GM23338 (cell line): ENCODE results near the gene EEPD1. TPM values are rescaled to one million over a fixed set of nuclear protein-coding genes. Genes with fewer than 3 reads are reported as not detected.

Source experiments
- ATAC-seq: fragments of 200-7000 bp; cut with Tn5 transposase; 3 replicates; pipeline ENCODE4 v1.9.1; 2020
- DNase-seq: peaks from one replicate; pipeline ENCODE4 v3.0.0-alpha.2; 2015; ENCODE audit warnings: low spot score
- H2AFZ ChIP-seq: fragments of 200-600 bp; sonication (generic); 2 replicates; pipeline ENCODE4 v1.8.0; 2016; ENCODE audit warnings: antibody characterized with exemption, mild to moderate bottlenecking, moderate library complexity
- H3F3A ChIP-seq: fragments of 200-600 bp; sonication (generic); replicated peaks from 2 replicates; pipeline ENCODE4 v1.8.0; 2017; ENCODE audit warnings: antibody characterized with exemption, mixed run types, low read depth
- H3K27ac ChIP-seq: fragments of 200-600 bp; sonication (generic); 2 replicates; pipeline ENCODE4 v1.6.1; 2016; ENCODE audit warnings: low read depth
- H3K27me3 ChIP-seq: fragments of 200-600 bp; sonication (generic); 2 replicates; pipeline ENCODE4 v1.8.0; 2016; ENCODE audit warnings: mild to moderate bottlenecking, mixed run types, moderate library complexity; ENCODE audit not compliant: insufficient read depth
- H3K36me3 ChIP-seq: fragments of 200-600 bp; sonication (generic); 2 replicates; pipeline ENCODE4 v1.8.0; 2016; ENCODE audit warnings: mild to moderate bottlenecking; ENCODE audit not compliant: insufficient read depth
- H3K4me1 ChIP-seq: fragments of 200-600 bp; sonication (generic); 2 replicates; pipeline ENCODE4 v1.8.0; 2016; ENCODE audit warnings: mild to moderate bottlenecking, moderate library complexity; ENCODE audit not compliant: insufficient read depth
- H3K4me2 ChIP-seq: fragments of 200-600 bp; sonication (generic); 2 replicates; pipeline ENCODE4 v1.7.1; 2017; ENCODE audit warnings: mixed run types
- H3K4me3 ChIP-seq: fragments of 200-600 bp; sonication (generic); 2 replicates; pipeline ENCODE4 v1.6.1; 2016; ENCODE audit warnings: mixed run types
- H3K79me2 ChIP-seq: fragments of 200-600 bp; sonication (generic); replicated peaks from 2 replicates; pipeline ENCODE4 v1.8.0; 2017; ENCODE audit warnings: mild to moderate bottlenecking; ENCODE audit not compliant: insufficient read depth
- H3K9me2 ChIP-seq: fragments of 200-600 bp; sonication (generic); 2 replicates; pipeline ENCODE4 v1.8.0; 2017; ENCODE audit not compliant: insufficient read depth
- H4K20me1 ChIP-seq: fragments of 200-600 bp; sonication (generic); replicated peaks from 2 replicates; pipeline ENCODE4 v1.8.0; 2017; ENCODE audit warnings: mild to moderate bottlenecking; ENCODE audit not compliant: insufficient read depth
- H3K27ac Mint-ChIP-seq: 2 replicates; pipeline ENCODE4 v1.8.0; 2020; ENCODE audit warnings: inconsistent platforms, mild to moderate bottlenecking, moderate library complexity, mixed read lengths
- H3K27me3 Mint-ChIP-seq: 3 replicates; pipeline ENCODE4 v1.8.0; 2022; ENCODE audit warnings: low read depth, mild to moderate bottlenecking, moderate library complexity, mixed read lengths, inconsistent platforms; ENCODE audit not compliant: insufficient read depth, poor library complexity
- H3K36me3 Mint-ChIP-seq: 3 replicates; pipeline ENCODE4 v1.8.0; 2021; ENCODE audit warnings: low read depth, mild to moderate bottlenecking, inconsistent platforms, moderate library complexity, mixed read lengths
- H3K4me1 Mint-ChIP-seq: 3 replicates; pipeline ENCODE4 v1.8.0; 2020; ENCODE audit warnings: mild to moderate bottlenecking, inconsistent platforms, mixed read lengths
- H3K4me3 Mint-ChIP-seq: 3 replicates; pipeline ENCODE4 v1.8.0; 2021; ENCODE audit warnings: moderate library complexity, mild to moderate bottlenecking, inconsistent platforms, mixed read lengths
- H3K9me3 Mint-ChIP-seq: 3 replicates; pipeline ENCODE4 v1.8.0; 2020; ENCODE audit warnings: moderate library complexity, mild to moderate bottlenecking, inconsistent platforms, mixed read lengths
- CTCF ChIP-seq, 2 experiments: fragments of 200-600 bp in 1 of 2; sonication (generic) in 1 of 2; conservative IDR thresholded peaks; 2 replicates each; pipeline versions ENCODE4 v1.5.1 to v1.6.1; 2016 to 2017; ENCODE audit warnings: antibody characterized with exemption in 2 of 2, low read depth in 2 of 2, mild to moderate bottlenecking in 2 of 2, moderate library complexity in 1 of 2
- ETS1 ChIP-seq: IDR thresholded peaks from 2 replicates; pipeline ENCODE4 v1.6.1; 2016; ENCODE audit warnings: antibody characterized with exemption
- EZH2 ChIP-seq: fragments of 200-600 bp; sonication (generic); IDR thresholded peaks from one replicate; pipeline ENCODE4 v1.8.0; 2017; ENCODE audit warnings: antibody characterized with exemption, mild to moderate bottlenecking, low read depth; ENCODE audit not compliant: unreplicated experiment
- EZH2phosphoT487 ChIP-seq: fragments of 200-600 bp; sonication (generic); IDR thresholded peaks from one replicate; pipeline ENCODE4 v1.8.1; 2018; ENCODE audit warnings: antibody characterized with exemption; ENCODE audit not compliant: unreplicated experiment
- JUNB ChIP-seq: IDR thresholded peaks from one replicate; pipeline ENCODE4 v1.6.1; 2016; ENCODE audit warnings: antibody characterized with exemption; ENCODE audit not compliant: unreplicated experiment
- POLR2AphosphoS5 ChIP-seq: IDR thresholded peaks from 2 replicates; pipeline ENCODE4 v1.6.1; 2016; ENCODE audit warnings: antibody characterized with exemption, low read depth
- STAT1 ChIP-seq: IDR thresholded peaks from one replicate; pipeline ENCODE4 v1.6.1; 2016; ENCODE audit warnings: antibody characterized with exemption; ENCODE audit not compliant: unreplicated experiment
- ZNF331 ChIP-seq: fragments of 250-450 bp; sonication (Bioruptor Pico); IDR thresholded peaks from 2 replicates; pipeline ENCODE4 v1.5.0; 2020; ENCODE audit warnings: low read depth, mild to moderate bottlenecking, moderate library complexity
- ZNF462 ChIP-seq: fragments of 250-450 bp; sonication (Bioruptor Pico); IDR thresholded peaks from 2 replicates; pipeline ENCODE4 v1.5.0; 2020; ENCODE audit warnings: mild to moderate bottlenecking, moderate library complexity
- polyA plus RNA-seq: library from polyadenylated mRNA; unstranded; fragments of >200 nt; fragmentation: Nextera tagmentation; extraction: Ambion mirVana; gene quantifications from 2 replicates; pipeline ENCODE4 v1.2.1, GENCODE V29; 2016
- total RNA-seq: library from RNA; depleted of rRNA; stranded (reverse); fragments of >200 nt; shearing (Covaris generic); gene quantifications from 2 replicates; pipeline ENCODE4 v1.2.3, GENCODE V29; 2014

Gene EEPD1
- total and polyA plus RNA-seq, 2 experiments from 2014 or later: 4.1 to 17.1 TPM

- Histone ChIP-seq H3F3A (no peaks in the 10 kb centered on the region), H3K27ac (no peak overlapping the region), H4K20me1 (no peaks in the 10 kb centered on the region), H3K4me1 (no peaks in the 10 kb centered on the region), H3K4me2 (no peak overlapping the region), H3K27me3 (no peaks in the 10 kb centered on the region), H3K36me3 (no peaks in the 10 kb centered on the region), H2AFZ (no peak overlapping the region), H3K9me2 (no peaks in the 10 kb centered on the region), H3K4me3 (no peak overlapping the region), H3K79me2 (no peaks in the 10 kb centered on the region)
- Mint-ChIP-seq H3K36me3 (peaks cover 11% of the 10 kb centered on the region; the same call in 2 of the 3 replicates), H3K4me1 (peaks cover 6% of the 10 kb centered on the region), H3K27me3 (peaks cover 5% of the 10 kb centered on the region), H3K4me3 (no peak overlapping the region), H3K9me3 (peaks cover 20% of the 10 kb centered on the region), H3K27ac (no peak overlapping the region)
- TF ChIP-seq POLR2AphosphoS5 (no peak), ZNF462 (CRISPR knock-in tag) (no peak), EZH2 (no peak), STAT1 (no peak), ZNF331 (CRISPR knock-in tag) (no peak), CTCF (conservative IDR thresholded peaks at IDR 0.05; ENCODE audit: low read depth in 2 of 2) (no peak), JUNB (no peak), EZH2phosphoT487 (no peak), ETS1 (no peak)
- ATAC-seq (no peak), DNase-seq (no peak)
These were observed 164.2 kb downstream of the EEPD1 start for GRCh38 chr7:36317276-36317675.
